H9 (cell line): ENCODE data around the gene COPS9. TPM values are rescaled to one million over a fixed set of nuclear protein-coding genes. Genes with fewer than 3 reads are reported as not detected.

ENCODE experiments used
- DNase-seq: peaks from one replicate; pipeline ENCODE4 v3.0.0-alpha.2; 2017
- H2AFZ ChIP-seq: one replicate; pipeline ENCODE4 v1.6.1; 2013; ENCODE audit warnings: mild to moderate bottlenecking, low read length, control low read depth, moderate library complexity
- H2AK5ac ChIP-seq: 2 replicates; pipeline ENCODE4 v1.6.1; 2013; ENCODE audit warnings: low read length, control low read depth, mixed read lengths; ENCODE audit not compliant: insufficient read length
- H2BK120ac ChIP-seq: one replicate; pipeline ENCODE4 v1.6.1; 2013; ENCODE audit warnings: low read depth, mild to moderate bottlenecking, low read length, control low read depth, inconsistent platforms; ENCODE audit not compliant: poor library complexity, severe bottlenecking
- H2BK12ac ChIP-seq: 2 replicates; pipeline ENCODE4 v1.6.1; 2013; ENCODE audit warnings: low read length, control low read depth, mixed read lengths, low read depth; ENCODE audit not compliant: insufficient read length
- H2BK15ac ChIP-seq: 2 replicates; pipeline ENCODE4 v1.6.1; 2013; ENCODE audit warnings: low read depth, low read length, control low read depth
- H2BK20ac ChIP-seq: one replicate; pipeline ENCODE4 v1.6.1; 2013; ENCODE audit warnings: low read depth, mild to moderate bottlenecking, low read length, control low read depth, inconsistent platforms; ENCODE audit not compliant: poor library complexity, severe bottlenecking
- H2BK5ac ChIP-seq: 2 replicates; pipeline ENCODE4 v1.6.1; 2013; ENCODE audit warnings: low read length, control low read depth, mixed read lengths; ENCODE audit not compliant: insufficient read length
- H3K14ac ChIP-seq: 2 replicates; pipeline ENCODE4 v1.6.1; 2013; ENCODE audit warnings: low read length, control low read depth; ENCODE audit not compliant: insufficient read depth
- H3K18ac ChIP-seq: 2 replicates; pipeline ENCODE4 v1.6.1; 2013; ENCODE audit warnings: low read depth, mild to moderate bottlenecking, mixed read lengths, low read length, control low read depth; ENCODE audit not compliant: insufficient read length
- H3K23ac ChIP-seq: 2 replicates; pipeline ENCODE4 v1.6.1; 2013; ENCODE audit warnings: low read length, control low read depth, mixed read lengths, low read depth; ENCODE audit not compliant: insufficient read length
- H3K23me2 ChIP-seq: 2 replicates; pipeline ENCODE4 v1.6.1; 2013; ENCODE audit warnings: low read depth, mild to moderate bottlenecking, mixed read lengths, low read length, control low read depth; ENCODE audit not compliant: insufficient read length, poor library complexity, severe bottlenecking
- H3K27ac ChIP-seq: 2 replicates; pipeline ENCODE4 v1.5.1; 2013; ENCODE audit warnings: low read length, control low read depth, mixed read lengths, low read depth; ENCODE audit not compliant: insufficient read length
- H3K27me3 ChIP-seq: 2 replicates; pipeline ENCODE4 v1.6.1; 2013; ENCODE audit warnings: low read length, control low read depth, inconsistent platforms; ENCODE audit not compliant: insufficient read depth
- H3K4ac ChIP-seq: 2 replicates; pipeline ENCODE4 v1.6.1; 2013; ENCODE audit warnings: low read depth, mild to moderate bottlenecking, control low read depth, inconsistent platforms, low read length, moderate library complexity
- H3K4me1 ChIP-seq: 2 replicates; pipeline ENCODE4 v1.6.1; 2013; ENCODE audit warnings: low read length, control low read depth, inconsistent platforms; ENCODE audit not compliant: insufficient read depth
- H3K4me2 ChIP-seq: 2 replicates; pipeline ENCODE4 v1.6.1; 2013; ENCODE audit warnings: low read length, control low read depth, mixed read lengths; ENCODE audit not compliant: insufficient read length, insufficient read depth
- H3K56ac ChIP-seq: 2 replicates; pipeline ENCODE4 v1.6.1; 2013; ENCODE audit warnings: low read depth, mild to moderate bottlenecking, mixed read lengths, low read length, control low read depth; ENCODE audit not compliant: insufficient read length
- H3K79me1 ChIP-seq: 2 replicates; pipeline ENCODE4 v1.6.1; 2013; ENCODE audit warnings: low read depth, mild to moderate bottlenecking, moderate library complexity, low read length, control low read depth, inconsistent platforms; ENCODE audit not compliant: insufficient read depth, poor library complexity, severe bottlenecking
- H3K79me2 ChIP-seq: 2 replicates; pipeline ENCODE4 v1.6.1; 2013; ENCODE audit warnings: low read length, control low read depth, inconsistent platforms; ENCODE audit not compliant: insufficient read depth
- H3K9ac ChIP-seq: 2 replicates; pipeline ENCODE4 v1.6.1; 2013; ENCODE audit warnings: low read length, control low read depth, mixed read lengths; ENCODE audit not compliant: insufficient read length; ENCODE audit errors: extremely low read depth
- H3K9me3 ChIP-seq: one replicate; pipeline ENCODE4 v1.6.1; 2013; ENCODE audit warnings: low read depth, low read length, inconsistent platforms; ENCODE audit not compliant: control insufficient read depth
- H3T11ph ChIP-seq: one replicate; pipeline ENCODE4 v1.6.1; 2013; ENCODE audit warnings: mild to moderate bottlenecking, low read length, control low read depth, inconsistent platforms
- H4K20me1 ChIP-seq: one replicate; pipeline ENCODE4 v1.6.1; 2013; ENCODE audit not compliant: control insufficient read depth, insufficient read length, insufficient read depth
- H4K5ac ChIP-seq: 2 replicates; pipeline ENCODE4 v1.6.1; 2013; ENCODE audit warnings: low read depth, mild to moderate bottlenecking, mixed read lengths, low read length, control low read depth; ENCODE audit not compliant: insufficient read length
- H4K8ac ChIP-seq: replicated peaks from 2 replicates; pipeline ENCODE4 v1.6.1; 2013; ENCODE audit warnings: low read length, control low read depth, mixed read lengths, low read depth; ENCODE audit not compliant: insufficient read length
- H4K91ac ChIP-seq: 2 replicates; pipeline ENCODE4 v1.6.1; 2013; ENCODE audit warnings: low read depth, mild to moderate bottlenecking, moderate library complexity, mixed read lengths, low read length, control low read depth; ENCODE audit not compliant: insufficient read length
- H3K27ac Mint-ChIP-seq, 3 experiments: 2 replicates in 2 of 3; 3 replicates in 1 of 3; pipeline ENCODE4 v1.8.0; 2020 to 2021; ENCODE audit warnings: mixed read lengths in 3 of 3, mild to moderate bottlenecking in 1 of 3, moderate library complexity in 1 of 3
- H3K27me3 Mint-ChIP-seq: 2 replicates; pipeline ENCODE4 v1.8.0; 2021; ENCODE audit warnings: low read depth, mild to moderate bottlenecking, moderate library complexity, mixed read lengths
- H3K36me3 Mint-ChIP-seq, 3 experiments: 2 replicates in 2 of 3; 3 replicates in 1 of 3; pipeline ENCODE4 v1.8.0; 2020 to 2021; ENCODE audit warnings: low read depth in 3 of 3, mixed read lengths in 3 of 3; ENCODE audit not compliant: insufficient read depth in 1 of 3
- H3K4me1 Mint-ChIP-seq, 2 experiments: 2 replicates each; pipeline ENCODE4 v1.8.0; 2020; ENCODE audit warnings: mixed read lengths in 2 of 2
- H3K4me3 Mint-ChIP-seq, 2 experiments: 2 replicates in 1 of 2; 3 replicates in 1 of 2; pipeline ENCODE4 v1.8.0; 2020 to 2021; ENCODE audit warnings: mild to moderate bottlenecking in 2 of 2, mixed read lengths in 2 of 2, moderate library complexity in 1 of 2
- H3K9me3 Mint-ChIP-seq, 2 experiments: 2 replicates in 1 of 2; 3 replicates in 1 of 2; pipeline ENCODE4 v1.8.0; 2020; ENCODE audit warnings: mild to moderate bottlenecking in 2 of 2, mixed read lengths in 2 of 2, moderate library complexity in 1 of 2
- CTCF ChIP-seq: fragments of 200-600 bp; sonication (generic); conservative IDR thresholded peaks from 3 replicates; pipeline ENCODE4 v1.8.0; 2021; ENCODE audit warnings: antibody characterized with exemption, mild to moderate bottlenecking
- WGBS: extraction: QIAGEN DNeasy Blood & Tissue Kit; methylation state at CpG from one replicate; pipeline ENCODE4 v1.1.7; 2013; ENCODE audit warnings: missing lambda C conversion rate, low lambda C conversion rate, mixed read lengths; ENCODE audit not compliant: insufficient read length; ENCODE audit errors: extremely low coverage; 5-methylcytosine and 5-hydroxymethylcytosine counted together
- total RNA-seq: library from RNA; stranded (reverse); gene quantifications from 2 replicates; pipeline ENCODE4 v1.2.1, GENCODE V29; 2021

The COPS9 gene
- total RNA-seq, 1 experiment from 2014 or later, result 142 TPM

DNA sequence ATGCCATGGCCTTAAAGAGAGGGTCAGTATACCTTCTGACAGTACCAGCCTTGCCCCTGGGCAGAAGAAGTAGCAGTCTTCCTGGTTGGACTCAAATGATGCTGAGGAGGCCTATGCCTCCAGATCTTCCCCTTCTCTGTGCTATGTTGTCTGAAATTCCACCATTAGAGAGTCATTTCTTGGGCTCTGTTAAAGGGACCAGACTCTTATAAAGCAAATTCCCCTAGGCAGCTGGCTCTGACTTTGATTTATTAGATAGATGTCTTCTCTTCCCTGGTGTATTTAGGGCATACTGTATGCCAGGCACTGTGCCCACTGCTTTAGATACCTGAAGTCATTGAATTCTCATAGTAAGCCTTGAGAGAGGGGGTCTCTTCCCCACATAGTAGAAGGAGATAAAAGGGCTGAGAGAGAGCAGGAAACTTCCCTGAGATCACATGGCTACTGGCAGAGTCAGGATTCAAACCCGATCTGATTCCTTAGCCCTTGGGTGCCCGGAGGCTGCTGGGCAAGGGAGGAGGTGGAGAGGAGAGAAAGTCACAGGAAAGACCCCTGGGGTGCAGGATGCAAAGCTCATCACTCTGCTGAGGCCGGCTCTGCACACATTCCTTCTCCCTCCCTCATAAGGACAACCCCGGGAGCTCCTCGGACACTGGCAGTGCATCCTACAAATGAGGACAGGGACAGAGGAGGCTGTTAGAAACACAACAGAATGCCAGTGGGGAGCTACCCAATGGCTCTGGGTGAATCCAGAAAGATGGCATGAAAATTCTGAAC lies 23.0 kb downstream of the COPS9 start:
- Histone ChIP-seq H3K4me2 (no peak overlapping the region), H3K18ac (no peak overlapping the region), H2BK15ac (no peak overlapping the region), H2AK5ac (no peak overlapping the region), H3K4me1 (peaks cover 4% of the 10 kb centered on the region; the same call in 1 of the 2 replicates), H2AFZ (no peak overlapping the region), H3K79me2 (no peaks in the 10 kb centered on the region), H2BK12ac (no peak overlapping the region), H2BK5ac (no peak overlapping the region), H3K79me1 (no peaks in the 10 kb centered on the region), H4K91ac (no peak overlapping the region), H3T11ph (no peak overlapping the region), H3K4ac (no peak overlapping the region), H3K56ac (no peak overlapping the region), H3K27ac (no peak overlapping the region), H4K5ac (no peak overlapping the region), H3K23me2 (no peaks in the 10 kb centered on the region), H3K23ac (no peak overlapping the region), H3K9ac (no peak overlapping the region), H2BK20ac (no peak overlapping the region), H4K20me1 (no peaks in the 10 kb centered on the region), H3K9me3 (no peaks in the 10 kb centered on the region), H3K27me3 (no peaks in the 10 kb centered on the region), H4K8ac (no peak overlapping the region), H3K14ac (no peak overlapping the region; the same call in 1 of the 2 replicates), H2BK120ac (no peak overlapping the region)
- peak; percentile 46 for DNase-seq
- peaks cover 9 to 19% of the 10 kb centered on the region in 2 experiments for H3K4me1 Mint-ChIP-seq
- peaks cover 15% of the 10 kb centered on the region for H3K27me3 Mint-ChIP-seq
- no peak overlapping the region for H3K4me3 Mint-ChIP-seq
- no CpG with 5 or more reads among the region's 5 CpGs for WGBS
- peaks cover 0 to 9% of the 10 kb centered on the region in 2 experiments; a peak in 2 of 5 replicates for H3K9me3 Mint-ChIP-seq
- peaks cover 0 to 3% (median 0%) of the 10 kb centered on the region in 3 experiments; a peak in 1 of 7 replicates for H3K36me3 Mint-ChIP-seq
- no peak for TF ChIP-seq CTCF
- peak overlapping the region in 1 of 3 experiments; percentile 73; a peak in 1 of 7 replicates for H3K27ac Mint-ChIP-seq
